Measurements from ENCODE around the gene DCAF10. TPM values are rescaled to one million over a fixed set of nuclear protein-coding genes. Genes with fewer than 3 reads are reported as not detected.

DCAF10 gene
- total and polyA plus RNA-seq, 2 of the 13 experiments (the other 11 are each of a cell fraction or from before 2014, with no cell fraction given) = 9.2 to 20.3 TPM

GRCh38 chr9:37903647-37904444, 103.2 kb downstream of the DCAF10 start, which contains the start of gene SLC25A51 (continued):
- TF ChIP-seq RERE (CRISPR knock-in tag; IDR thresholded peaks at IDR 0.05; ENCODE audit: low read depth) = peak; percentile 20; the same call in 1 of the 2 replicates
- peak; percentile 85; the same call in 1 of the 2 replicates for TF ChIP-seq CENPT (CRISPR knock-in tag; IDR thresholded peaks at IDR 0.05; ENCODE audit: low read depth)
- no peak for TF ChIP-seq ARID3A (IDR thresholded peaks at IDR 0.05; ENCODE audit: low read depth, low read length)
- peak; percentile 33; the same call in 1 of the 2 replicates for TF ChIP-seq ZBTB39 (CRISPR knock-in tag; IDR thresholded peaks at IDR 0.05)
- no peak; the same call in 1 of the 2 replicates for TF ChIP-seq NRL (CRISPR knock-in tag; IDR thresholded peaks at IDR 0.05; ENCODE audit: borderline replicate concordance)
- TF ChIP-seq SNAPC2 (CRISPR knock-in tag; IDR thresholded peaks at IDR 0.05) = peak; percentile 97
- TF ChIP-seq ZNF775 (CRISPR knock-in tag; IDR thresholded peaks at IDR 0.05; ENCODE audit: borderline replicate concordance) = no peak
- TF ChIP-seq BATF2 (CRISPR knock-in tag; IDR thresholded peaks at IDR 0.05) = no peak
- peak; percentile 65 for TF ChIP-seq ETV5 (CRISPR knock-in tag; IDR thresholded peaks at IDR 0.05; ENCODE audit: borderline replicate concordance)
- TF ChIP-seq ZSCAN29 (CRISPR knock-in tag; conservative IDR thresholded peaks at IDR 0.05) = no peak; the same call in 1 of the 2 replicates
- peak in 1 of 2 experiments; percentile 78; a peak in 2 of 4 replicates for TF ChIP-seq ATF4 (CRISPR knock-in tag; IDR thresholded peaks at IDR 0.05)
- TF ChIP-seq CBX5 (CRISPR knock-in tag; IDR thresholded peaks at IDR 0.05; ENCODE audit: borderline replicate concordance) = peak; percentile 99
- peak; percentile 98 for TF ChIP-seq ZFX (CRISPR knock-in tag; IDR thresholded peaks at IDR 0.05; ENCODE audit: low read depth)
- TF ChIP-seq ZFP1 (CRISPR knock-in tag; IDR thresholded peaks at IDR 0.05) = peak; percentile 56; the same call in 1 of the 2 replicates
- peak; percentile 87; the same call in 1 of the 2 replicates for TF ChIP-seq ZNF205 (CRISPR knock-in tag; IDR thresholded peaks at IDR 0.05)
- no peak for TF ChIP-seq MATR3 (CRISPR knock-in tag; IDR thresholded peaks at IDR 0.05)

All from HepG2 (cell line).